Measurements from ENCODE around the gene WNT4. TPM values are rescaled to one million over a fixed set of nuclear protein-coding genes. Genes with fewer than 3 reads are reported as not detected.

The WNT4 gene
- not detected for total RNA-seq

DNA sequence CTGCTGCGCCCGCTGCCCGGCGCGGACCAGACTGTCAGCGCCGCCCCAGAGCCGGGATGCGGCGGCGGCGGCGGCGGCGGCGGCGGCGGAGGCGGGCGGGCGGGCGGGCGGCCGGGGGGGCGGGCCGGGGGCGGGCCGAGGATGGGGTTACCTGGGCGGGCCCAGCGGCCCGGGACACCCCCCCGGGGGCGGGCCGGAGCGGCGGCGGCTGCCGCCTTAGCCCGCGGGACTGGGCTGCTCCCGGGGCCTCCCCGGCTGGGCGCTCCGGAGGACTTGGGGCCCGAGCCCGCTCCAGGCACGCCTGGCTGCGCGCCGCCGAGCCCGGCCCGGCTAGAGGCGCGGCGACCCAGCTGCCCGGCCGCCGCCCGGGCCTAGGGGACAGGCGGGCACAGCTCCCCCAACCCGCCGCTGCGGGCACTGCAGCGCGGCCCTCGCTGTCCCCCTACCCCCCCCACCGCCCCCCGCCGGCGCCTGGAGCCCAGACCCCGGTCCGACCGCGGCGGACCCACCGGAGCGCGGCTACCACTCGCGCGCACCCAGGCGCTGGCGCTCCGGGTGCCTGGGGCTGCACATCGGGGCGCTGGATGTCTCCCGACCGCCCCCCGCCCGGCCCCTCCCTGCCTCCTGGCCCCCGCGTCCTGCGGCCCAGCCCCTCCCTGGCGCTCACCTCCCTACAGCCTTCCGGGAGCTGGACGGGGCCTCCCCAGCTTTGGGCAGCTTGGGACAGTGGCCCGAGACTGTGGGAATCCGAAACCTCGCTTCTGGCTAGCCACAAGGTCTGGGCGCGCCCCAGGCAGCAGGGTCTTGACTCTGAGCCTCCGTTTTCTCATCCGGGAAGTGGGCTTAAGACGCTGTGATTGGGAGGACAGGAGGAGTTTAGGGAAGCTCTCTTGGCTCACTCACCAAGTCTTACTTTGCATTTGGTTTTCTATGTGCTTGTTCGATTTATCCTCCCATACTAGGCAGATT is at the start of gene WNT4:
Gene WNT4 (minus strand): TSS at position 33 of the 969 bp plus-strand sequence. CDS start 175 bp downstream, outside the sequence.
- H3K9me3 Mint-ChIP-seq: no peaks in the 10 kb centered on the region
- H3K27me3 Mint-ChIP-seq (ENCODE audit: low read depth): peaks cover 66% of the 10 kb centered on the region
- peak; percentile 72 to 74 for ATAC-seq (replicated peaks in 1 of 2)
- peak within 1 kb of the TSS; percentile 68 to 82 for H3K4me3 Mint-ChIP-seq
- no peak within 1 kb of the TSS for H3K27ac Mint-ChIP-seq
- H3K4me1 Mint-ChIP-seq (ENCODE audit: low read depth): peaks cover 6% of the 10 kb centered on the region
- H3K36me3 Mint-ChIP-seq (ENCODE audit: insufficient read depth in 2 of 2): peaks cover 0 to 3% of the 10 kb centered on the region in 2 donors
- peak; percentile 29 to 45 for DNase-seq

GRCh38 chr1:22190731-22191130 is 47.8 kb upstream of the WNT4 start:
- Mint-ChIP-seq H3K27me3 (ENCODE audit: low read depth) (peaks cover 14% of the 10 kb centered on the region), H3K36me3 (ENCODE audit: insufficient read depth in 2 of 2) (no peaks in the 10 kb centered on the region), H3K4me3 (no peak overlapping the region), H3K4me1 (ENCODE audit: low read depth) (no peaks in the 10 kb centered on the region), H3K9me3 (no peaks in the 10 kb centered on the region), H3K27ac (no peak overlapping the region)
- ATAC-seq (replicated peaks in 1 of 2) (no peak), DNase-seq (no peak)

DNA sequence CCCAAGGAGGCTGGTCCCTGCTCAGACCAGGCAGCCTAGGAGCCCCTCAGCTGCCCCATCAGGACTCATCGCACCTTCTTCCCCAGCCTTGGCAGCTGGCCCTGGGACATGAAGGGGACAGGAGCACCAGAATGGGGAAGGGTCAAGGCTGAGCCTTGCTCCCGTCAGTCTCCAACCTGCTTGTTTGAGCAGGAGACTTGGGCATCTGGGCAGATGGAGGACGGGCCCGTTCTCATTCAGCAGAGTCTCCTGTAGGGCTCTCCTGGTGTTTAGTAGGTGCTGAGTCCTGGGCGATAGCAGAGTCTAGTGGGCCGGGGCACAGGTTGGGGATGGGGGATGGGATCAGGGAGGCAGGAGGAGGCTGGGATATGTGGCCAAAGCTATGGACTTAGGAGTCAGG is 47.4 kb upstream of the WNT4 start:
- Mint-ChIP-seq H3K4me3 (no peak overlapping the region), H3K27ac (no peak overlapping the region), H3K27me3 (ENCODE audit: low read depth) (peaks cover 18% of the 10 kb centered on the region), H3K9me3 (no peaks in the 10 kb centered on the region), H3K4me1 (ENCODE audit: low read depth) (no peaks in the 10 kb centered on the region), H3K36me3 (ENCODE audit: insufficient read depth in 2 of 2) (no peaks in the 10 kb centered on the region)
- DNase-seq (no peak), ATAC-seq (replicated peaks in 1 of 2) (no peak)

DNA sequence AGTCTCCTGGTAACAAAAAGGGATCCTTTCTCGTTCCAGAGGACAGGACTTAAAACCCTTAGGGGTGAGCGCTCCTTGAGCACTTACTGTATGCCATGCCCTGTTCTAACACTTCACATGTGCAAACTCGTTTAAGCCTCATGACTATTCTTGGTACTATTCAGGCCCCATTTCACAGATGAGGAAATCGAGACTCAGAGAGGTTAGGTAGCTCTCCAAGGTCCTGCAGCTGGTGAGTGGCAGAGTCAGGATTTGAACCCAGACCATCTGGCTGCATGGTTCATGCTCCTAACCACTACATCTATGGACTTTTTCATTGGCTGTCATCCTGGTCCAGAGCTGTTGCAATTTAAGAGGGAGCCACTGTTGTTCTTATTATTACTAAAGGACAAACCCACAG is 46.7 kb upstream of the WNT4 start:
- Mint-ChIP-seq H3K4me3 (no peak overlapping the region), H3K36me3 (ENCODE audit: insufficient read depth in 2 of 2) (no peaks in the 10 kb centered on the region), H3K27ac (no peak overlapping the region), H3K9me3 (no peaks in the 10 kb centered on the region), H3K4me1 (ENCODE audit: low read depth) (no peaks in the 10 kb centered on the region), H3K27me3 (ENCODE audit: low read depth) (peaks cover 19% of the 10 kb centered on the region)
- DNase-seq (no peak), ATAC-seq (replicated peaks in 1 of 2) (no peak)

GRCh38 chr1:22188914-22189313 is 46.0 kb upstream of the WNT4 start:
- H3K9me3 Mint-ChIP-seq: no peaks in the 10 kb centered on the region
- DNase-seq (no peak), ATAC-seq (replicated peaks in 1 of 2) (no peak)
- H3K27me3 Mint-ChIP-seq (ENCODE audit: low read depth): peaks cover 19% of the 10 kb centered on the region
- no peaks in the 10 kb centered on the region for H3K36me3 Mint-ChIP-seq (ENCODE audit: insufficient read depth in 2 of 2)
- H3K4me1 Mint-ChIP-seq (ENCODE audit: low read depth): no peaks in the 10 kb centered on the region
- H3K27ac Mint-ChIP-seq: no peak overlapping the region
- H3K4me3 Mint-ChIP-seq: no peak overlapping the region

GRCh38 chr1:22188436-22188835 is 45.5 kb upstream of the WNT4 start:
- Mint-ChIP-seq H3K4me3 (no peak overlapping the region), H3K27me3 (ENCODE audit: low read depth) (peaks cover 19% of the 10 kb centered on the region), H3K36me3 (ENCODE audit: insufficient read depth in 2 of 2) (no peaks in the 10 kb centered on the region), H3K4me1 (ENCODE audit: low read depth) (no peaks in the 10 kb centered on the region), H3K27ac (no peak overlapping the region), H3K9me3 (no peaks in the 10 kb centered on the region)
- no peak for ATAC-seq (replicated peaks in 1 of 2)
- no peak for DNase-seq

DNA sequence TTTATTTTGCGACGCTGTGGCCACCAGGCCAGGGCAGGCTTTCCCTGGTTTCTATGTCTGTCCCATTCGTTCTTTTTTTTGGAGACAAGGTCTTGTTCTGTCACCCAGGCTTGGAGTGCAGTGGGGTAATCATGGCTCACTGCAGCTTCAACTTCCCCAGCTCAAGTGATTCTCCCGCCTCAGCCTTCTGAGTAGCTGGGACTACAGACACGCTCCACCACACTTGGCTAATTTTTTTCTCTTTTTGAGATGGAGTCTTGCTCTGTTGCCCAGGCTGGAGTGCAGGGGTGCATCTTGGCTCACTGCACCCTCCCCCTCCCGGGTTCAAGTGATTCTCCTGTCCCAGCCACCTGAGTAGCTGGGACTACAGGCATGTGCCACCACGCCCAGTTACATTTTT is 43.4 kb upstream of the WNT4 start:
- DNase-seq (no peak), ATAC-seq (replicated peaks in 1 of 2) (no peak)
- Mint-ChIP-seq H3K4me1 (ENCODE audit: low read depth) (no peaks in the 10 kb centered on the region), H3K27me3 (ENCODE audit: low read depth) (peaks cover 33% of the 10 kb centered on the region), H3K36me3 (ENCODE audit: insufficient read depth in 2 of 2) (no peaks in the 10 kb centered on the region), H3K27ac (no peak overlapping the region), H3K9me3 (no peaks in the 10 kb centered on the region), H3K4me3 (no peak overlapping the region)

DNA sequence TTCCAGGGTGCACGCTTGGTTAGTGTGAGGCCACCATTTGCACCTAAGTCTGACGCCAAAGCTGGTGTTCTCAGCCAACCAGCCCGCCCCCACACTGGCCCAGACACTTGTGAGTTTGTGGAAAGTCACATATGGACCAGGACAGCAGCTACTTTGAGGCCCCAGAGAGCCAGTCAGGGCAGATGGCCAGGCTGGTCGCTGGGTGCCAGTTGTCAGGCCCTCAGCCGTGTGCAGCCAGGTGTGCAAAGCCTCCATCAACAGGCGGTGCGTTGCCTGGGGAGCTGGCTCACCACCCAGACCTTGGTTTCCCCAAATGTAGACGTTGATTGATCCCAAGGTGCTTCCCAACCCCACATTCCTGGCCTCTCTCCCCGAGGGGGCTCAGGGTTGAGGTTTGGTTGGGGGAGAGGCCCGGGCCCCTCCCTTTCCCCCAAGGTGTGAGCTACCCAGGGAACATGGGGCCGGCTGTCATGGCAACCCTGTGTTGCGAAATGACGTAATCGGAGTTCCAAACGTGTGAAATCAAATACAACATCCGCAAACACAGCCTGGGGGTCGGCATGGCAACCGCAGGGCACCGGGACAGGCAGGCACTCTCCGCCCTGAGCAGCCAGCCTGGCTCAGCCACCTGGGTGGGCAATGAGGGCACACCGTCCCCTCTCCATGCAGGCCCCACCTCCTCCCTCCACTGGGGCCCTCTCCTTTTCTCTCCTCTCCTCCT is 42.2 kb upstream of the WNT4 start:
- H3K27me3 Mint-ChIP-seq (ENCODE audit: low read depth): peaks cover 34% of the 10 kb centered on the region
- ATAC-seq (replicated peaks in 1 of 2) (no peak), DNase-seq (no peak)
- H3K9me3 Mint-ChIP-seq: no peaks in the 10 kb centered on the region
- H3K27ac Mint-ChIP-seq: no peak overlapping the region
- no peaks in the 10 kb centered on the region for H3K36me3 Mint-ChIP-seq (ENCODE audit: insufficient read depth in 2 of 2)
- no peaks in the 10 kb centered on the region for H3K4me1 Mint-ChIP-seq (ENCODE audit: low read depth)
- no peak overlapping the region for H3K4me3 Mint-ChIP-seq

DNA sequence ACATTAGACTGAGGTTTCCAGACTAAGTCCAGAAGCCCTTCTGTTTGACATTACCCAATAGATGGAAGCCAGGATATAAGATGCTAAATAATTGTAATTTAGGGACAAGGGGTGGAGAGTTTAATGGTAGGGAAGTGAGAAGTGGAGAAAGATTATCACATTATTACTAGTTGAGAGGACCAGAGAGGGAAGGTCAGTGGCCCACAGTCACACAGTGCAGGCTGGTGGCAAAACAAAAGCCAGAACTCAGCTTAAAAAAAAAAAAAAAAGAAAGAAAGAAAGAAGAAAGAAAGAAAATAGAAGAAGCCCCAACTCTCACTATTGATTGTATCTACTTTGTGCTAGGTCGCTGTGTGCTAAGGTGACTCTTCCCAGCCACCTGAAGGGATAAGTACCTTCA is 41.6 kb upstream of the WNT4 start:
- Mint-ChIP-seq H3K9me3 (no peaks in the 10 kb centered on the region), H3K4me3 (no peak overlapping the region), H3K27me3 (ENCODE audit: low read depth) (peaks cover 39% of the 10 kb centered on the region), H3K27ac (no peak overlapping the region), H3K4me1 (ENCODE audit: low read depth) (no peaks in the 10 kb centered on the region), H3K36me3 (ENCODE audit: insufficient read depth in 2 of 2) (no peaks in the 10 kb centered on the region)
- DNase-seq (no peak), ATAC-seq (replicated peaks in 1 of 2) (no peak)

- H3K27me3 Mint-ChIP-seq (ENCODE audit: low read depth): peaks cover 33% of the 10 kb centered on the region
- DNase-seq (no peak), ATAC-seq (replicated peaks in 1 of 2) (no peak)
- H3K9me3 Mint-ChIP-seq: no peaks in the 10 kb centered on the region
- no peak overlapping the region for H3K27ac Mint-ChIP-seq
- H3K4me1 Mint-ChIP-seq (ENCODE audit: low read depth): peaks cover 5% of the 10 kb centered on the region
- no peak overlapping the region for H3K4me3 Mint-ChIP-seq
- no peaks in the 10 kb centered on the region for H3K36me3 Mint-ChIP-seq (ENCODE audit: insufficient read depth in 2 of 2)
These were observed 39.8 kb upstream of the WNT4 start for GRCh38 chr1:22182715-22183114.

DNA sequence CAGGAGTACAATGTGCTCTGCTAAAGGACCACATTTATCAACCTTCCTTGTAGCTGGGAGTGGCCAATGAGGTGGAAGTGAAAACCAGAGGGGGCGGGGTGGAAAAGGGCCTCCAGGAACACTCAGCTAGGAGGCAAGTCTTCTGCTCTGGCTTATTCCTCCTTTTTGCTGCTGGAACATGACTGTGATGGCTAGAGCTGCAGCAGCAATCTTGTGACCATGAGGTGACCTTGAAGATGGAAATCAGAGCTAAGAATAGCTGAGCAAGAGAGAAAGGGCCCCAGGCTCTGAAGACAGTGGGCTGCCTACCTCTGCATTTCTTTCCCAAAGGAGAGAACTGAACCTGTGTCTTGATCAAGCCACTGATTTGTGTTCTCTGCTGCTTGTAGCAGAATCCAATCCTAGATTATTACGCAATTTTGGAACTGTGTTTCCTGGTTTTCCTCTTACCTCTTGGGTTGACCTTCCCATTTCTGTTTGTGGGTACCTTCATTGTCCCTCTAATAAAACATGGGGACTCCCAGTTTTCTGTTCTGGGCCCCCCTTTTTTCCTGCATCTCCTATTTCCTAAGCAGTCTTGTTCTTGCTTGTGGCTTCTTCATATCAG is 36.4 kb upstream of the WNT4 start:
- H3K9me3 Mint-ChIP-seq: no peaks in the 10 kb centered on the region

GRCh38 chr1:22177354-22178003 is 34.6 kb upstream of the WNT4 start:
- Mint-ChIP-seq H3K9me3 (no peaks in the 10 kb centered on the region), H3K36me3 (ENCODE audit: insufficient read depth in 2 of 2) (no peaks in the 10 kb centered on the region), H3K27ac (no peak overlapping the region), H3K4me3 (peak overlapping the region in 1 of 2 donors; percentile 64), H3K4me1 (ENCODE audit: low read depth) (peaks cover 38% of the 10 kb centered on the region), H3K27me3 (ENCODE audit: low read depth) (peaks cover 29% of the 10 kb centered on the region)
- DNase-seq (peak; percentile 30 to 38), ATAC-seq (replicated peaks in 1 of 2) (peak; percentile 71 to 79)

More for the DNA sequence above, 36.4 kb upstream of the WNT4 start:
- Mint-ChIP-seq H3K4me1 (ENCODE audit: low read depth) (peaks cover 38% of the 10 kb centered on the region), H3K4me3 (no peak overlapping the region), H3K27me3 (ENCODE audit: low read depth) (peaks cover 31% of the 10 kb centered on the region), H3K36me3 (ENCODE audit: insufficient read depth in 2 of 2) (no peaks in the 10 kb centered on the region), H3K27ac (no peak overlapping the region)
- DNase-seq: no peak
- ATAC-seq (replicated peaks in 1 of 2): no peak

Measured in activated T-cell treated with anti-CD3 and anti-CD28 coated beads, Interleukin-2, amount 50 U/mL, for 72 hours (primary cell).